ENCODE results near the gene TP53TG5.

The TP53TG5 gene

GRCh38 chr20:45378191-45378590 lies at the start of gene TP53TG5:
Gene TP53TG5 (minus strand): TSS chr20:45378325. CDS start chr20:45378236, 89 bp downstream.
- DNase-seq = no peak

GRCh38 chr20:45427236-45428149 lies 49.4 kb upstream of the TP53TG5 start:
- no peak for DNase-seq

GRCh38 chr20:45426320-45427016 lies 48.3 kb upstream of the TP53TG5 start:
- no peak for DNase-seq

- no peak for DNase-seq
Measured at GRCh38 chr20:45425561-45425960, 47.4 kb upstream of the TP53TG5 start.

GRCh38 chr20:45423700-45424099 lies 45.6 kb upstream of the TP53TG5 start:
- DNase-seq = no peak

- DNase-seq = no peak
Measured at GRCh38 chr20:45420125-45420524, 42.0 kb upstream of the TP53TG5 start.

GRCh38 chr20:45419188-45420091 lies 41.3 kb upstream of the TP53TG5 start:
- DNase-seq = peak; percentile 6

GRCh38 chr20:45416917-45417316 lies 38.8 kb upstream of the TP53TG5 start:
- no peak for DNase-seq

GRCh38 chr20:45415822-45416637 lies 37.9 kb upstream of the TP53TG5 start, which contains the start of gene PIGT:
Gene PIGT (plus strand): TSS chr20:45416141. CDS start chr20:45416157, 16 bp downstream.
- peak; percentile 78 for DNase-seq

- no peak for DNase-seq
Measured at GRCh38 chr20:45413479-45413878, 35.4 kb upstream of the TP53TG5 start.

- DNase-seq = no peak
Measured at GRCh38 chr20:45412653-45413052, 34.5 kb upstream of the TP53TG5 start.

- DNase-seq = no peak
Measured at GRCh38 chr20:45410887-45411286, 32.8 kb upstream of the TP53TG5 start.

GRCh38 chr20:45409521-45410272 lies 31.6 kb upstream of the TP53TG5 start:
- DNase-seq = no peak

GRCh38 chr20:45408646-45409213 lies 30.6 kb upstream of the TP53TG5 start:
- DNase-seq = no peak

- no peak for DNase-seq
Measured at GRCh38 chr20:45407783-45408645, 29.9 kb upstream of the TP53TG5 start, which contains the start of gene DBNDD2. Gene DBNDD2 (plus strand): TSS chr20:45408289. CDS start chr20:45408468, 179 bp downstream.

- DNase-seq = no peak
Measured at GRCh38 chr20:45407067-45407745, 29.1 kb upstream of the TP53TG5 start.

GRCh38 chr20:45406260-45407066 lies 28.3 kb upstream of the TP53TG5 start:
- DNase-seq = peak; percentile 44

All from NCI-H1436 (cell line).